ENCODE measurements around the gene GNG10.
"Not testable (repeated sequence)": the region's sequence is repeated elsewhere in the genome, so short reads cannot be mapped to it uniquely, and the experiment has no call there.

GNG10 gene

DNA sequence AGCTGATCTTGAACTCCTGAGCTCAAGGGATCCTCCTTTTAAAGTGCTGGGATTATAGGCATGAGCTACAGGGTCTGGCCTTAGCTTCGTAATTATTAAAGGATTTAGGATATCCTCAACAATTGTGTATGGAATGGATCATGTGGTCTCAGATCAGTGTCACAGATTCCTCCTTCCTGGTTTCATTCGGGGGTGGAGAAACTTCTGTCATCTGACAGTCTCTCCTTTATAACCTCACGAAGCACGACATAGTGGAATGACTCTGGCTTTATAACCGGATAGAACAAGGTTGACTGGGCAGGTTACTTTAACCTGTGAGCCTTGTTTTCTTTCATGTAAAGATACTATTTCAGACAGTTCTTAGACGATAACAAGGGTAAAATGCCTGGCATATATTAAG is 4.4 kb upstream of the GNG10 start:
- DNase-seq = no peak

DNA sequence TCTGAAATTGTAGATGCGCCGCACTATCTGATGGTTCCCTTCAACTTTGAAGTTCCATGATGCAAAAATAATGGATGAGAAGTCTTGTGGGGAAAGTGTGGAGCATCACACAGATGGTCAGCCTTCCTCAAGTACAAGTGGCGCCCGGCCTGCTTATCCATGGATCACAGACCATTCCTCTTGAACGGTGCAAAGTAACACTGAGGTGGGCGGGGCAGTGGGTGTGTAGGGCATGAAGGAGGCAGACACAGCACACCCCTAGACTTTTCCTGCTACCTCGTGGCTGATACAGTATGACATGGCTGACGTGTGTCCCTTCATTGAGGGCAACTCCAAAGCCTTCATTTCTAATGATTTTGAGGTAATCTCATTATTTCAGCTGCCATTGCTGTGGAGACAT is 2.5 kb upstream of the GNG10 start:
- no peak for DNase-seq

DNA sequence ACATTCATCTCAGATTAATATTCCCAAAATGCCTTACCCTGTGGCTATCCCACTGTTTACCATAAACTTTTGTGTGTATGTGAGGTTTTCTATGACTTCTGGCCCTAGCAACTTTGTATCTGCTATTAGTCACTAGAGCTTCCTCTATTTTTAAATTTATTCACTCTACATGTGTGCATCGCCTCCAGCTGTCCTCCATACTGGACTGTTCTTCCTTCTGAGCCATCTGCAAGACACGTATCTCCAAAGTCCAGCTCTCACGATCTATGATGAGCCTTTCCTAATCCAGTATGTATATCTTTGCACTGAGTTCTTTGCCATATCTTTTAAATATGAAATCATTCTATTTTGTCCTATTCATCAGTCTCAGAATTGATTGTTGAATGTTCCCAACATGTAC is 1.7 kb upstream of the GNG10 start:
- DNase-seq = no peak

DNA sequence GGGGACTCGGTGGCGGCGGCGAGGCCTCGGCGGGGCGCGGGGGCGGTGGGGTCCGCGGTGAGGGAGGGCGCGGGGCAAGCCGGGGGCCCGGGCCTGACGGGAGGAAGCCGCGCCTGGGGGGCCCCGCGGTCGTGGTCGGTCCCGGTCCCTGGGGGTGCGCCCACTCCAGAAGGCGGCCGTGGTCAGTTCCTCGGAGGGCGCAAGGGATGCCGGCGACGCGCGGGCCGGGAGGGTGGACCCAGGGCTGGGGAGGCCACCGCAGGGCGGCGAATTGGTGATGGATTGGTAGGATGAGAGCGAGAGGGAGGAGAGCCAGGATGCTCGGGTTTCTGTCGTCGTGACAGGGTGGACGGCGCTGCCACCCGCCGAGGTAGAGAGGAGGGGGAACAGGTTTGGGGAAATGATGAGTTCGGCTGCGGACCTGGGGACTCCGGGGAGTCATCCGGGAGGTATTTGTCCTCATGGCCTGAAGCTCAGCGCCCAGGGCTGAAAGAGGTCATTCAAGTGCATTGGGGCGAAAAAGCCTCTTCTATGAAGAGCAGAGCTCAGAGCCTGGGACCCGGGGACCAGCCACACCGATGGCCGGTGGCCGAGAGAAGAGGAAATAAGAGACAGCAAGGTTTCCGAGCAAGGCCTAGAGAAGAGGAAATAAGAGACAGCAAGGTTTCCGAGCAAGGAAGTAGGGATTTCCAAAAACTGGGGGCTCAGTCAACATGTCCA is 557 bp downstream of the GNG10 start:
- DNase-seq = peak; percentile 11

DNA sequence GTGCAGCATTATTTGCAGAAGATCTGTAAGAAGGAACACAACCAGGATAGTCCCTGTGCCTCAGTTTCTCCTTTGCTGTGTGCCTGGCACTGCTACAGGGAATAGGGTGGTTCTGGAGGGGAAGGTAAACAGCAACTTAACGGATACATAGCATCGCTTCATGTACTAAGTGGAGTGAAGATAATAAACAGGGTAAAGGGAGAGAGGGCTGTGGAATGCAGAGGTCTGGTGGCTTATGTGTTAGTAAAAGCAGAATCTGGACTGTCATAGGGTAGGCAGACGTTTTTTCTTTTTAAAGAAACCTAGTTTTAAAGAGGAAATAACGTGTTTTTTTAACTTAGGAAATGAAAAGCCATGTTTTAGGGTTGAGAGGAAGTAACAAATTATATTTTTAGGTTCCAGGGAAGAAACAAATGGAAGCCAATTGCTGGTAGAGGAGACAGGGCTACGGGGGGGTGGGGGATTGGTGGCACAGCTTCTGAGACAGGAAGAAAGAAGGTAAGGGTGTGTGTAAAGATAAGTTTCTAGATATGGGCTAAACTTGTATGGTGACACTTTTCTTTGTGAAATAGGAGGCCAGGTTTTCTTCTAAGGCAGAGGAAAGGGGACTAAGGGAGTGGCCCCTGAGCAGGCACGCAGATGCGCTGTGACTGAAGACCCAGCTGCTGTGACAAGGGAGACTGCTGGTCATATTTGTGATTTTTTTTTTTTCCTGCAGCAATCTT is 1.3 kb downstream of the GNG10 start:
- DNase-seq = no peak

DNA sequence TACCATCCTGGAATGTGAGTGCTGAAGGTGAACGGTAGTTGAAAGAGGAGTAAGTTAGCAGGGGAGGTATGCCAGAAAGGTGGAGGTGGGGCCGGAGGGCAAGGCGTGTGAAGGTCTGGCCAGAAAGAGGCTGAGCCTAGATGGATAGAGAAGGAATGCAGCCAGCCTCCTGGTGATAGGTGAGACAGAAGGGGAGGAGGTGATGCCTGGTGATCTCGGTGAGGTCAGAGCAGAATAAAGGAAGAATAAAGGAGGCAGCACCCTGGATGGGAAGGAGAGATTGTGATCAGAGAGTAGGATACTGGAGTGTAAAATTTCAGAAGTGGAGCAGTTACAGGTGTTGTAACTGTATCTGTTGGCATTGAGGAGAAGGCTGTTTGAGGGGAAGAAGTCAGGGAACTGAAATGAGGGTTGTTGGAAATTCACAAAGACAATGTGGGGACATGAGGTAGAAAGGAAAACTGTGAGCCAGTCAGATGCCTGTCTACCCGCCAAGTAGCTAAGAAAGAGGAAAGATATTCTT is 2.0 kb downstream of the GNG10 start:
- no peak for DNase-seq

DNA sequence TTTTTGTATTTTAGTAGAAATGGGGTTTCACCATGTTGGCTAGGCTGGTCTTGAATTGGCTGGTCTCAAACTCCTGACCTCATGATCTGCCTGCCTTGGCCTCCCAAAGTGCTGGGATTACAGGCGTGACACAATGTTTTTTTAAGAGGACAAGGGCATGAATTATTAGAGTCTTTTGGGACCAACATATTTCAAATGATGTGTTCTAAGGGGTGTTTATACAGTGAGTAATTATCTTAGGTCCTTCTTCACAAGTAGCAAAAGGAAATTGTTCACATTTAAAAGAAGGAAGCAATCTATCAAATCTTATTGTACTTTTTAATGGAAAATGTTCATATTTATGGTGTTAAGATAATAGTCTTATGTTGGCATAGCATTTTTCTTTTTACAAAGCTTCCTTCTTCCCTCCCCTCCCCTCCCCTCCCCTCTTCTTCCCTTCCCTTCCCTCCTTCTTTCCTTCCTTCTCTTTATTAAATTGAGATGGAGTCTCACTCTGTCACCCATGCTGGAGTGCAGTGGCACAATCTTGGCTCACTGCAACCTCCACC is 6.7 kb downstream of the GNG10 start:
- no peak for DNase-seq

DNA sequence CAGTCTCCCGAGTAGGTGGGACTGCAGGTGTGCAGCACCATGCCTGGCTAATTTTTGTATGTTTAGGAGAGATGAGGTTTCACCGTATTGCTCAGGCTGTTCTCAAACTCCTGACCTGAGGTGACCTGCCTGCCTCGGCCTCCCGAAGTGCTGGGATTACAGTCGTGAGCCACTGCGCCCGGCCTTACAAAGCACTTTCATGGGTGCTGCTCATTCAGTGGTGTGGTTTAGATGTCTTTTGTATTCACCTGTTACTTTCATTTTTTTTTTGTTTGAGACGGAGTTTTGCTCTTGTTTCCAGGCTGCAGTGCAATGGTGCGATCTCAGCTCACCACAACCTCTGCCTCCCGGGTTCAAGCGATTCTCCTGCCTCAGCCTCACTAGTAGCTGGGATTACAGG is 7.2 kb downstream of the GNG10 start:
- DNase-seq = not testable (repeated sequence)

DNA sequence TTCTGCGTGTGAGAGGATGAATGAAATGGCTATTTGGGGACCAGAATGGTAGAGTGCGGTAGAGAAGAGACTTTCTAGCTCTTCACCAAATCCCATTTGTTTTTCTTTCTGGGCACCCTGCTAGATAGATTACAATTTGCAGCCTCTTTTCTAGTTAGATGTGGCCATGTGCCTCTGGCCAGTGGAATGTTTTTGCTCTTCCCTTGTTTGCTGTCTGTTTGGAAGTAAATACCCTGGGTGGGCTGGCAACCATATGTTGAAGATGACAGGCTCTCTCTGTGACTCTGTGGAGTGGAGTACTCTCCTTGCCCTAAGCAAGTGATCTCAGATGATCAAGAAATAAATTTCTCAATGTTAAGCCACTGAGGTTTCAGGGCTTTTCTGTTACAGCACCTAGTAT is 12.9 kb downstream of the GNG10 start:
- DNase-seq = no peak

DNA sequence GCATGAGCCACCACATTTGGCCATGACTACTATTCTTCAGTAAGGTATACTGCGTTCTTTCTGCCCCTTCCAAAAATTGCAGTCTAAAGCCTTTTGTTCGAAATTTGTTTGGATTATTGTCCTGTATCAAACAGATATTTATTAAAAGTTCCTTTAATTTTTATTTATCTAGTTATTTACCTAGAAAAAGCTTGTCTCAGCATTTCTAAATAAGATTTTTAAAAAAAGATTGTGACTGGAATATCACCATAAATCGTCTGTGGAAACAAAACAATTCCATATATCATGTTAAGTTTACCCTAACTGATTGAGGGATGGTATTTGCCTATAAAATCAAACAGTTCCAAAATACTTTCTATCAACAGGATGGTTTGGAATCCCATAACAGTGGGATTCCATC is 14.7 kb downstream of the GNG10 start:
- no peak for DNase-seq

DNA sequence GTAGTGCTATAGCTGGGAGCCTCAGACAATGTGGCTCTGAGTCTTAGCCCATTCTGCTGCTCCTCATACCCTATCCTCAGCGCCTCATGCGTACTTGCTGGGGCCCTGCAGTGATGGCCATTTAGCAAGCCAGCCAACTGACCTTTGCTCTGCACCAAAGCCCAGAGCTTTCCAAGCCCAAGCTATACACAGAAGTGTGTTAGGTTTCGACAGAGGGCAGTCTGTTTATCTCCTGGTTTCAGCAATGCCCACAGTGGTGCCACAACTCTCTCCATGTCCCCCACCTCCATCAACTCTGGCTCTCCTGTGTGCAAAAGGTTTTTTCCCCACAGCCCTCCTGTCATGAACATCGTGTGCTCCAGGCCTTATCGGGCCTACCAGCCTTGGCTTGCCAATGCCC is 16.9 kb downstream of the GNG10 start:
- no peak for DNase-seq

DNA sequence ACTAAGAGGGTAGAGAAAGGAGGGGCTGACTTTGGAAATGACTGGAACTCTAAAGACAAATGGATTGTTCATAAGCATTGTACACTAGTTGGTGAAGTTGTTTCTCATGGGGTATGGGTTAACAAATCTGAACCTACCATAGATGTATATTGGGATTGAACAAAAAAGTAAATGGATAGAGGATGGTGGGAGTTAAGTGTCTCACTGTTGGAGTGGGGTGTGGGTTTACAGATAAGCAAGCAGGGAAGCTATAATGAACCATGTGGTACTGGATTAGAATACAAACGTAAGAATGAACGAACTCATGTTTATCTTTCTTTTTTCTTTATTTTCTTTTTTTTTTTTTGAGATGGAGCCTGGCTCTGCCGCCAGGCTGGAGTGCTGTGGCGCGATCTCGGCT is 17.8 kb downstream of the GNG10 start:
- DNase-seq = no peak

DNA sequence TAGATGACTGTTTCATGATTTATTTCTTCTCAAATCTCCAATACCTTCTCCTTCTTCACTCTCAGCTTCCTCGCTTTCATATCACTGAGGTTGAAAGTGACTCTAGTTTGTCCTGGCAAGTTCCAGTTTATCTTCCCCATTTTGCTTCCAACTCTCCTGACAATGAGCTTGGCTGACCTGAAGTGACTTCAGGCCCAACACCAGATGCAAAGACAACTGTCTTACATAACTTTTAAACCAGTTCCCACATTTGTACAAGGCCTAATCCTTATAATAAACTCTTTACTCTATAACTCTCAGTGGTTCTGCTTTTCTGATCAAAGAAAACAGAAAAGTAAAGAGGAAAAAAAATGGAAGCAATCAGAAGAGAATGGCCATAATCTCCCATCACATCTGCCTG is 22.0 kb downstream of the GNG10 start:
- DNase-seq = no peak

DNA sequence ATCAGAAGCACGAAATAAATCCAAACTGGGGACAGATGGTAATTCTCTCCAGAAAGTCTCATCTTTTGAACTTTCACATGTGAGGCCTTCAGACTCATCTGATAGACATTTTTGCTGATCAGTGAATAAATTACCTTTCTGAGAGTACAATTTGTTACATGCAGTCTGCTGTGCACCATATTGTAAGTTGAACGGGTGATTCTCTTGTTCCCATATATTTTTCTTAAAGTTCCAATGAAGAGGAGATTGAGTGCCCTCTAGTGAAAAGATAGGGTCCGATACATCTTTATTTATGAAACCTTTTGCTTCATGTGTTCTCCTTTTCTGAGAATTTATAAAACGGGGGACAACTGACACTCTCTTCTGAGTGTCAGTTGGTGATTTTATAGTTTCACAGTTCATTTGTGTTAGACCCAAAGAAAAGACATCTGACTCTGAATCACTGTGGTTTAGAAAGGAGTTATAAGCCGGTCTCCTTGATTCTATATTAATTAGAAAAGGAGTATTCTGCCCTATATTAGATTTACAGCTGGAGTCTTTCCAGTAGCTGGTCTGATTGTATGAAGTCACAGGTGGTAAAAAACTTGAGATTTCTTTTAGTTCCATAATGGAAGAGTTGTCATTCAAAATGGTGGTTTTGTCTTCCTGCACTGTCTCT is 30.4 kb downstream of the GNG10 start:
- DNase-seq = peak; percentile 39

DNA sequence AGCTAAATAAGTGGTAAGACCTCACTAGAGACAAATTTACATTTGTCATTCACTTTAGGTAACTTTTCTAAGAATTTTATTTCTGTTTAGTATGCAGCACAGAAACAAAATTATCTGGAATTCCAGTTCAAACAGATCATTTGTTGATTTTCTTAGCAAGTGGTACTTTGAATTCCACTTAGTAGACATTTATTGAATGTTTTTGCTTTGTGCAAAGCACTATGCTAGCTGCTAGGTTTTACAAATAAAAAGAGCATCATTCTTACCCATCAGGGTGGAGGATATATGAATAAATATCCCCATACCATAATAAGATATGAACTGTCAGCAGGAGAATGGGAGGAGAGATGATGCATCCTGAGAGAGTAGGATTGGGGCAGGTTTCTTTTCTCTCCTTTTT is 35.4 kb downstream of the GNG10 start:
- no peak for DNase-seq

DNA sequence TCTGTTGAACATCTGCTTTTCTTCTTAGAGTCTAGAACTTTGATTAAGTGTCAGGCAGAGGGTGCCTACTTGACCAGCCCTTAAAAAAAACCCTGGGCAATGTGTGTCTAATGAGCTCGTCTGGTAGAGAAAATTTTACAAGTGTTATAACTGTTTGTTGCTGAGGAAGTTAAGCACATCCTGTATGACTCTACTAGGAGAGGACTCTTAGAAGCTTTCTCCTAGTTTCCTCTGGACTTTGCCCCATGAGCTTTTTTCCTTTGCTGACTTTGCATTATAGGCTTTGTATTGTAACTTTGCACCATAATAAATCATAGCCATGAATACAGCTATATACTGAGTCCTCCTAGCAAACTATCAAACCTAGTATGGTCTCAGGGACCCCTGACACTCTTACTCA is 39.4 kb downstream of the GNG10 start:
- no peak for DNase-seq

DNA sequence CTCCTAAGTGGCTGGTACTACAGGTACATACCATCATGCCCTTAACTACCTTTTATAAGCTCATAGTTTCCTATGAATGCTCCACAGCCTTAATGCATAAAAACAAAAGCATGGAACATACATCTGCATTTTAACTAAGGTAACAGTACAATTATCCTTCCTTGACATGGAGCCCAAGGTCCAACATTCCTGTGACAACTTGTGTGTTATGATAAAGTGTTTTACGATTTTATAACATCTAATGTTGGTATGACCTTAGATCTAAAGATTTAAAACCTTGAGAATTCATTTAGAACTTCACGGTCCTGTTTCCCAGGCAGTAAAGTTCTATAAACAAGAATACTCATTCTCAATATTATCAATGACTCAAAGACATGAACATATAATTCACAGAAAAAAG is 43.1 kb downstream of the GNG10 start:
- no peak for DNase-seq

DNA sequence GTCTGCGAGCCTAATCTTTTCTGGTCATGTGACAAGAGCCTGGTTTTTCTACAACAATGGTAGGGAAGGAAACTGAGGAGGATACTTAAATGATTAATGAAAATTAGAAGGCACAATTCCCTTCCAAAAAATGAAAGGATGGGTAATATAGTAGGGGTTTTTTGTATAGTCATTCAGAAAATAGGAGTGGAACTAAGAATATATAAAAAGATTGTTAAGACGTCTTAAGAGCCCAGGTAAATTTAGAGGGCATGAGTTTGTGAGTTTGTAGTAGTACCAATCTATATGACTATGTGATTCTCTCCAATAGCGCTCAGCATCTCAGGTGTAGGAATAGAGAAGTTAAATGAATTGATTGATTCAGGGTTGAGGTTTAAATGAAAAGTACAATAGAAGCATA is 50.1 kb downstream of the GNG10 start:
- no peak for DNase-seq

DNA sequence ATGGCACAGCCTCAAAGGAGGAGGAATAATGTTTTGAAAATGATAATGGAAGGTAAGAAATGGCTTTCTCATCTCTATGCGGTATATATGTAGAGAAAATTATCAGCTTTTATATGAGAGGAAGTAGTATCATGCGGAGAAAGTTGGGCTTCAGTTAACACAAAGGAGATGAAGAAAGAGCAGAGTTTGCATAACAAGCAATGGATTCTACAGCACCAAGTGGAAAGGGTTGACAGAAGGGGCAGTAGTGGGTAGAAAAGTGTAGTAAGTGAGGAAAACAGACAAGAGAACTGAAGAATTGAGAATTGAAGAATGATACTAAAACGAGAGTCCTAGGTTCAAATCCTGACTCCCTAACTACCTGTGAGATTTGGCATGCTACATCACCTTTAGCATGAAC is 51.0 kb downstream of the GNG10 start:
- no peak for DNase-seq

DNA sequence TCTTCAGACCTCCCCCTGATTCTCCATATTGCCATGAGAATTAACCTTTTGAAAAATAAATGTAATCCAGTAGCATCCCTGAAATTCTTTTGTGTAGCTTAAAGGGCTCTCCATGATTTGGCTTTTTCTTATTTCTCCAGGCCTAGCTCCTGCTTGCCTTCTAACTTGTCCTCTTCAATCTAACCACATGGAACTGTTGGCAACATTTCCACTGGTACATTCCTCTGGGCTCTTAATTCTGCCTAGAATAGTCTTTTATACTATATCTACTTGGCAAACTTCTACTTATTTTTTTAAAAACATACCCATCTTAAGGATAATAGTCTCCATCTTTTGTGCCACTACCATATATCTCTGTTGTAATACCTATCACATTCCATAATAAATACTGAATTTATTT is 54.1 kb downstream of the GNG10 start:
- no peak for DNase-seq

DNA sequence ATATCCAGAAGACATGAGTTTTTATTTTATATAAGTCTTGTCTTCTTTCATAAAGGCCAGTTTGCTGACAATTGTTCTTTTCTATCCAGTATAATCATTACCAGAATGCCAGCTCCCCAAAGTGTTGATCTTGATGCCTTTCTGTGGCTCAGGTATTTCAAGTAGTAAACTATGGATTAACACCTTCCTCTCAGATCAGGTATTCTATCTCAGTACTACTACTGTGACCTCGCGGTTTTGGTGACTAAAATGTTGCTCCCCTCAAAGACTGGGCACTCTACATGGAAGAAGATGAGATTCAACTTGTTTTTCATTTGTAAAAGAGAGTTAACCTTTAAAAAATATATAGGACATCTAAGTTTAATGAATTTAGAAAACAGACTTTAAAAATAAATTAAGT is 58.1 kb downstream of the GNG10 start:
- no peak for DNase-seq

Measured in fibroblast of skin of right quadriceps (primary cell).